PC-3 (cell line): Measurements from ENCODE around the gene CD52. TPM values are rescaled to one million over a fixed set of nuclear protein-coding genes. Genes with fewer than 3 reads are reported as not detected.

ENCODE experiments used
- ATAC-seq: fragments of 200-7000 bp; cut with Tn5 transposase; 2 replicates; pipeline ENCODE4 v1.9.1; 2020; ENCODE audit warnings: mild to moderate bottlenecking, moderate library complexity
- BruUV-seq: library from RNA; stranded (reverse); fragments of 400-500 nt; replicated peaks from 2 replicates; lab custom pipeline; 2021; lab: Mats Ljungman, UMichigan
- CTCF ChIA-PET: fragments of 300-600 bp; sonication (Branson Sonifier 250); formaldehyde crosslinking; loops from one replicate; lab custom pipeline; 2022; ENCODE audit warnings: antibody characterized with exemption; lab: Charles Lee
- POLR2A ChIA-PET: fragments of 300-600 bp; sonication (Branson Sonifier 250); formaldehyde crosslinking; loops from one replicate; lab custom pipeline; 2022; ENCODE audit warnings: antibody characterized with exemption; ENCODE audit not compliant: unreplicated experiment; lab: Charles Lee
- DNase-seq: peaks from one replicate; pipeline ENCODE4 v3.0.0-alpha.2; 2015
- H2AFZ ChIP-seq: fragments of 300-600 bp; sonication (generic); 2 replicates; pipeline ENCODE4 v1.6.0; 2016; ENCODE audit warnings: antibody characterized with exemption, low read length
- H3F3A ChIP-seq: fragments of 300-600 bp; sonication (generic); one replicate; pipeline ENCODE4 v1.6.0; 2017; ENCODE audit warnings: antibody characterized with exemption, low read length, control low read depth, mild to moderate bottlenecking; ENCODE audit not compliant: unreplicated experiment
- H3K27ac ChIP-seq: fragments of 300-600 bp; sonication (generic); 2 replicates; pipeline ENCODE4 v1.5.1; 2016; ENCODE audit warnings: mild to moderate bottlenecking, low read length
- H3K27me3 ChIP-seq: fragments of 300-600 bp; sonication (generic); 2 replicates; pipeline ENCODE4 v1.6.1; 2016; ENCODE audit warnings: low read length, mixed read lengths
- H3K36me3 ChIP-seq: fragments of 300-600 bp; sonication (generic); 2 replicates; pipeline ENCODE4 v1.6.1; 2016; ENCODE audit warnings: low read depth, mixed run types, low read length, mixed read lengths
- H3K4me1 ChIP-seq: fragments of 300-600 bp; sonication (generic); 2 replicates; pipeline ENCODE4 v1.5.1; 2016; ENCODE audit warnings: low read length; ENCODE audit not compliant: insufficient read depth
- H3K4me2 ChIP-seq: fragments of 300-600 bp; sonication (generic); 2 replicates; pipeline ENCODE4 v1.6.0; 2016; ENCODE audit warnings: low read length
- H3K4me3 ChIP-seq: fragments of 300-600 bp; sonication (generic); 2 replicates; pipeline ENCODE4 v1.5.1; 2016; ENCODE audit warnings: mild to moderate bottlenecking, low read length, mixed read lengths
- H3K79me2 ChIP-seq: fragments of 300-600 bp; sonication (generic); 2 replicates; pipeline ENCODE4 v1.6.1; 2017; ENCODE audit warnings: low read length, mixed read lengths
- H3K9ac ChIP-seq: fragments of 300-600 bp; sonication (generic); 2 replicates; pipeline ENCODE4 v1.6.0; 2016; ENCODE audit warnings: mild to moderate bottlenecking, low read length
- H3K9me2 ChIP-seq: fragments of 300-600 bp; sonication (generic); replicated peaks from 2 replicates; pipeline ENCODE4 v1.6.1; 2016; ENCODE audit warnings: mixed run types, low read length, mixed read lengths
- H3K9me3 ChIP-seq: fragments of 300-600 bp; sonication (generic); 2 replicates; pipeline ENCODE4 v1.6.1; 2016; ENCODE audit warnings: low read length, mixed read lengths
- H4K20me1 ChIP-seq: fragments of 300-600 bp; sonication (generic); 2 replicates; pipeline ENCODE4 v1.6.1; 2016; ENCODE audit warnings: low read length, mixed read lengths
- CTCF ChIP-seq: fragments of 300-600 bp; sonication (generic); conservative IDR thresholded peaks from 2 replicates; pipeline ENCODE4 v1.5.1; 2017; ENCODE audit warnings: antibody characterized with exemption, low read depth, mild to moderate bottlenecking, low read length
- EZH2 ChIP-seq: fragments of 300-600 bp; sonication (generic); IDR thresholded peaks from one replicate; pipeline ENCODE4 v1.6.1; 2017; ENCODE audit warnings: antibody characterized with exemption, mild to moderate bottlenecking, low read length; ENCODE audit not compliant: unreplicated experiment
- EZH2phosphoT487 ChIP-seq: fragments of 300-600 bp; sonication (generic); IDR thresholded peaks from 2 replicates; pipeline ENCODE4 v1.6.1; 2018; ENCODE audit warnings: mild to moderate bottlenecking, antibody characterized with exemption, low read length, borderline replicate concordance
- intact Hi-C: fragments of 100-400 bp; cut with micrococcal nuclease; formaldehyde crosslinking; loops from 2 replicates; pipeline ENCODE4 v1.9.0; 2023
- total RNA-seq: library from RNA; depleted of rRNA; stranded (reverse); fragments of >200 nt; gene quantifications from 2 replicates; pipeline ENCODE4 v1.2.3, GENCODE V29; 2014

The CD52 gene
- total RNA-seq, 1 experiment from 2014 or later, result not detected

- Histone ChIP-seq H3K36me3 (peaks cover 39% of the 10 kb centered on the region), H3K9ac (peak overlapping the region; percentile 75), H3F3A (peaks cover 38% of the 10 kb centered on the region), H3K9me3 (no peaks in the 10 kb centered on the region), H3K27ac (peak overlapping the region; percentile 99), H2AFZ (no peak overlapping the region), H3K27me3 (no peaks in the 10 kb centered on the region), H4K20me1 (peaks cover 9% of the 10 kb centered on the region; the same call in 1 of the 2 replicates), H3K4me3 (no peak overlapping the region), H3K79me2 (peaks cover 30% of the 10 kb centered on the region), H3K9me2 (no peaks in the 10 kb centered on the region), H3K4me1 (peaks cover 75% of the 10 kb centered on the region), H3K4me2 (peak overlapping the region; percentile 73)
- CTCF ChIA-PET, result no interaction called here
- intact Hi-C loops, result loop anchor here (2.0 kb wide), 1 partner anchor 108 kb away; the partner anchor contains the start of genes C1orf232 and ZNF593
- DNase-seq, result peak; percentile 13
- POLR2A ChIA-PET, result no interaction called here
- no peak for ATAC-seq
- TF ChIP-seq CTCF, result no peak
- TF ChIP-seq EZH2phosphoT487, result no peak
- TF ChIP-seq EZH2, result no peak
- BruUV-seq, result no TSS peak
Observed at GRCh38 chr1:26277261-26277661, 40.5 kb upstream of the CD52 start.

GRCh38 chr1:26277719-26278118, 40.0 kb upstream of the CD52 start:
- Histone ChIP-seq H3K9me3 (no peaks in the 10 kb centered on the region), H3F3A (peaks cover 38% of the 10 kb centered on the region), H3K79me2 (peaks cover 34% of the 10 kb centered on the region), H3K36me3 (peaks cover 38% of the 10 kb centered on the region), H3K9ac (peak overlapping the region; percentile 75), H2AFZ (no peak overlapping the region), H4K20me1 (peaks cover 9% of the 10 kb centered on the region; the same call in 1 of the 2 replicates), H3K27me3 (no peaks in the 10 kb centered on the region), H3K4me2 (peak overlapping the region; percentile 73), H3K4me3 (no peak overlapping the region), H3K9me2 (no peaks in the 10 kb centered on the region), H3K4me1 (peaks cover 78% of the 10 kb centered on the region), H3K27ac (peak overlapping the region; percentile 99)
- BruUV-seq, result no TSS peak
- no peak for TF ChIP-seq EZH2phosphoT487
- TF ChIP-seq CTCF, result no peak
- no peak for TF ChIP-seq EZH2
- POLR2A ChIA-PET, result no interaction called here
- intact Hi-C loops, result loop anchor here (1.0 to 2.0 kb wide), 3 partner anchors 29 to 114 kb away; partner anchors contain the start of genes C1orf232, UBXN11 and ZNF593
- CTCF ChIA-PET, result interaction anchor here (1.2 kb wide), 1 partner anchor 44 kb away, joined by 3 read pairs; the partner anchor contains the start of gene CEP85
- ATAC-seq (no peak), DNase-seq (peak; percentile 11)

GRCh38 chr1:26278303-26278702, 39.5 kb upstream of the CD52 start:
- H3K9me3 ChIP-seq, result no peaks in the 10 kb centered on the region
- ATAC-seq (peak; percentile 43), DNase-seq (peak; percentile 92)
- POLR2A ChIA-PET, result no interaction called here
- H3K4me3 ChIP-seq, result 0 out of 2 replicates have a peak overlapping the region, but pooled peaks have one; percentile 35
- no peak overlapping the region for H2AFZ ChIP-seq
- no peaks in the 10 kb centered on the region for H3K27me3 ChIP-seq
- H4K20me1 ChIP-seq, result peaks cover 9% of the 10 kb centered on the region; the same call in 1 of the 2 replicates
- peak overlapping the region; percentile 87 for H3K9ac ChIP-seq
- H3K36me3 ChIP-seq, result peaks cover 33% of the 10 kb centered on the region
- peaks cover 34% of the 10 kb centered on the region for H3K79me2 ChIP-seq
- CTCF ChIA-PET, result interaction anchor here (0.5 to 1.2 kb wide), 2 partner anchors 43 to 44 kb away, joined by 3 read pairs; partner anchors contain the start of gene CEP85
- peak overlapping the region; percentile 94 for H3K4me2 ChIP-seq
- BruUV-seq, result no TSS peak
- peak overlapping the region; percentile 99 for H3K27ac ChIP-seq
- no peaks in the 10 kb centered on the region for H3K9me2 ChIP-seq
- no peak; the same call in 1 of the 2 replicates for TF ChIP-seq EZH2phosphoT487
- TF ChIP-seq EZH2, result no peak
- no peak for TF ChIP-seq CTCF
- H3F3A ChIP-seq, result peaks cover 38% of the 10 kb centered on the region
- peaks cover 82% of the 10 kb centered on the region for H3K4me1 ChIP-seq
- intact Hi-C loops, result loop anchor here (1.0 to 2.0 kb wide), 2 partner anchors 28 to 113 kb away; partner anchors contain the start of gene UBXN11
